ENCODE data around the gene KIRREL2. TPM values are rescaled to one million over a fixed set of nuclear protein-coding genes. Genes with fewer than 3 reads are reported as not detected.
A peak's percentile ranks its signal among the peaks of the same experiment; 100 is the strongest.
"Not testable (repeated sequence)": the region's sequence is repeated elsewhere in the genome, so short reads cannot be mapped to it uniquely, and the experiment has no call there.

Gene KIRREL2
- polyA plus RNA-seq, 4 donors: 7.7 to 12.8 (median 11.5) TPM

DNA sequence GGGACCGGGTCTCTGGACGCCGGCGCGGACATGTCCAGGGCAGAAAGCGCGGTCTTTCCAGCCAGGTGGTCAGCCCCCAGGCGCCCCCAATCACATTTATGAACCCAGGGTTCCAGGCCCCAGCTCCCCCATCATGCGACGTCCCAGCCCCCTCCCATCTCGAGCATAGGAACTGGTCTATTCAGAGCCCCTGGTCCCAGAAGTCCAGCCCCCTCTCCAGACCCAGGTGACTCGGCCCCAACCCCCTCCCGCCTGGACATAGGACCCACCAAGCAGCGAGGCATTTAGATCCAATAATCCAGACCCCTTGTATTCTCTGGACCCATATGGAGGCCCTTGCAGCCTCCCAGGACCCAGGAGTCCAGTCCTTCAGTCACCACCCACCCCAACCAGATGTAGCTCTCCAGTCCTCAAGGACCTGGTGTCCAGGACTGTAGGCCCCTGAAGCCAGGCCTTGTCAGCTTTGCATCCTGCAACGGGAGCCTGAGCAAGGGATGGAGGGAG lies 12.2 kb downstream of the KIRREL2 start:
- DNase-seq (ENCODE audit: low read depth in 4 of 4, low spot score in 2 of 4): no peak

DNA sequence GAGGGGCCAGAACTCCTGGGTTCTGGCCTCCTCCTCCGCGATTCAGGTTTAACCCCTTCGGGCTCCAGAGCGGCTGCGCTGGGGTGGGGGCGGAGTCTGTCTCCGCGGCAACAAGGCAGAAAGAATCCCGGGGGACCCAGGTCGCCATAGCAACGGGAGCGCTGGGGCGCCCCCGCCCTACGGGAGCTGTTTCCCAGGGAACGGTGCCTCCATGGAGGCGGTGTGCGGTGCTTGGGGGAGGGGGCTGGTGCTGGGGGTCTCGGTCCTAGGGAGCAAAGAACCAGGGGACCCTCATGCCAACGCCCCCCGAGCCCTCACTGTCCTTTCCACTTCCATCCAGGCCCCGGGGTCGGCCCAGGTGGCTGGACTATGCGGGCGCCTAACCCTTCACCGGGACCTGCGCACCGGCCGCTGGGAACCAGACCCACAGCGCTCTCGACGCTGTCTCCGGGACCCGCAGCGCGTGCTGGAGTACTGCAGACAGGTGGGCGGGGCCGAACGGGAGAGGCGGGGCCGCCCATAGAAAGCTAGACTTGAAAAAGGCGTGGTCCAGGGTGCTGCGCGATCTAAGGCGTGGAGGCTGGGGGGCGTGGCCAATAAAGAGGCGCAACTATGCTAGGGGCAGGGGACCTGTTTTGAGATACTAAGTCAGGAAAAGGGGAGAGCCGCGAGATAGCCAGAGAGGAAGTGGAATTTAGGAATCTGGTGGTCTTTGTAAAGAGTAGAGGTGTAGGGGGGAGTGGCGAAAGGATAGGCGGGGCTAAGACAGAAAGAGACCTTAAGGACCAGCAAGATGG lies 12.8 kb downstream of the KIRREL2 start:
- no peak for DNase-seq (ENCODE audit: low read depth in 4 of 4, low spot score in 2 of 4)

- DNase-seq (ENCODE audit: low read depth in 4 of 4, low spot score in 2 of 4): not testable (repeated sequence)
These were observed 13.5 kb downstream of the KIRREL2 start for GRCh38 chr19:35870124-35870736.

GRCh38 chr19:35870798-35871197 lies 14.1 kb downstream of the KIRREL2 start:
- no peak for DNase-seq (ENCODE audit: low read depth in 4 of 4, low spot score in 2 of 4)

GRCh38 chr19:35871611-35872010 lies 14.9 kb downstream of the KIRREL2 start:
- DNase-seq (ENCODE audit: low read depth in 4 of 4, low spot score in 2 of 4): no peak

- DNase-seq (ENCODE audit: low read depth in 4 of 4, low spot score in 2 of 4): no peak
These were observed 15.5 kb downstream of the KIRREL2 start for GRCh38 chr19:35872180-35872579.

GRCh38 chr19:35874392-35874930 lies 17.8 kb downstream of the KIRREL2 start:
- DNase-seq (ENCODE audit: low read depth in 4 of 4, low spot score in 2 of 4): no peak

DNA sequence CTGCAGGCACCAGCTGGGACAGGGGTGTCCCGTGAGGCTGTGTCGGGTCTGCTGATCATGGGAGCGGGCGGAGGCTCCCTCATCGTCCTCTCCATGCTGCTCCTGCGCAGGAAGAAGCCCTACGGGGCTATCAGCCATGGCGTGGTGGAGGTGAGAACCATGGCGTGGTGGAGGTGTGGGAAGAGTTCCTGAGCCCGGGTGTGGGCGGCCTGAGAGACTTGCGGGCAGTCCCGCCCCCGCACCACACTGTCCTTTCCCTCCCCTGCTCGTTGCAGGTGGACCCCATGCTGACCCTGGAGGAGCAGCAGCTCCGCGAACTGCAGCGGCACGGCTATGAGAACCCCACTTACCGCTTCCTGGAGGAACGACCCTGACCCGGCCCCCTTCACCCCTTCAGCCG lies 22.4 kb downstream of the KIRREL2 start:
- no peak for DNase-seq (ENCODE audit: low read depth in 4 of 4, low spot score in 2 of 4)

DNA sequence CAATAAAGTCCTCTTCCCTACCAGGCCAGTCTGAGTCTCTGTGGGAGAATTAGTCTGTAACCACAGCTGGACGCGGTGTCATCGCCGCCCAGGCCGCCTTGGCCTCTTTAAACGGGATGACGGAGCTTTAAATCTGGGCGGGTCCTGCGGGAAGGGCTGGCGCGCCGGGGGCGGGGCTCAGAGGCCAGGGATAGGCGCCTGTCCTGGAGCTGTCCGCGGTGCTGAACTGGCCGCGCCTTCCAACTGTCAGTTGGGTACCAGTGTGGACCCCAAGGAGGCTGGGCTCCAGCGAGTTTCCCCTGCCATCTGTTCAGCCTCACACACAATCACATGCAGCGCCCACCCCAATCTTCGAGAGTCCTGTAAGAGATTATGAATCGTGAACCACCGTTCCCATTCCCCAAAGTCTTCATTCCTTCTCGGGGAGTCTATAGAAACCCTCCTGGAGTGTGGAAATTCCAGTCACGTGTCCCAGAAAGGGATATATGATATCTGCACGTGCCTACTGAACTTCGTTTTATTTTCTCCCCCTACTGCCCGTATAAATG lies 23.1 kb downstream of the KIRREL2 start:
- peak in 1 of 4 donors; percentile 80 for DNase-seq (ENCODE audit: low read depth in 4 of 4, low spot score in 2 of 4)

GRCh38 chr19:35882114-35882832 lies 25.6 kb downstream of the KIRREL2 start:
- no peak for DNase-seq (ENCODE audit: low read depth in 4 of 4, low spot score in 2 of 4)

GRCh38 chr19:35883882-35884281 lies 27.2 kb downstream of the KIRREL2 start:
- no peak for DNase-seq (ENCODE audit: low read depth in 4 of 4, low spot score in 2 of 4)

DNA sequence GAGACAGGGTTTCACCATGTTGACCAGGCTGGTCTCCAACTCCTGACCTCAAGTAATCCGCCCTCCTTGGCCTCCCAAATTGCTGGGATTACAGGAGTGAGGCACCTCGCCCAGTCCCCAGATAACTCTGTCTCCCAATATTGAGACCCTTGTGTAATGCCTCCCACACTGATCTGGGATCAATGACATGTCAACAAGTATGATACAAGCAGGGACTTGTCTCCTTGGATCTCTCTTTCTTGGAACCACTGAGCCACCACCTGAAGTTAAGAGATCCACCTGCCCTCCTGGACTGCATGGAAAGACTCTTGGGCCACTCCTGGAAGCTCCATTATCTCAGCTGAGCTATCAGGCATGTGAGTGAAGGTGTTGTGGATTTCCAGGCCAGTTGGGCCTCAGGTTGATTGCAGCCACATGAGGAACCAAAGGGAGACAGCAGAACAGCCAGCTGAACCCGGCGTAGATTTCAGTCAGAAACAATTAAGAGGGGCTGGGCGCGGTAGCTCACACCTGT lies 28.6 kb downstream of the KIRREL2 start:
- DNase-seq (ENCODE audit: low read depth in 4 of 4, low spot score in 2 of 4): no peak

- DNase-seq (ENCODE audit: low read depth in 4 of 4, low spot score in 2 of 4): no peak
These were observed 29.2 kb downstream of the KIRREL2 start for GRCh38 chr19:35885904-35886303.

GRCh38 chr19:35887197-35887596 lies 30.5 kb downstream of the KIRREL2 start:
- no peak for DNase-seq (ENCODE audit: low read depth in 4 of 4, low spot score in 2 of 4)

DNA sequence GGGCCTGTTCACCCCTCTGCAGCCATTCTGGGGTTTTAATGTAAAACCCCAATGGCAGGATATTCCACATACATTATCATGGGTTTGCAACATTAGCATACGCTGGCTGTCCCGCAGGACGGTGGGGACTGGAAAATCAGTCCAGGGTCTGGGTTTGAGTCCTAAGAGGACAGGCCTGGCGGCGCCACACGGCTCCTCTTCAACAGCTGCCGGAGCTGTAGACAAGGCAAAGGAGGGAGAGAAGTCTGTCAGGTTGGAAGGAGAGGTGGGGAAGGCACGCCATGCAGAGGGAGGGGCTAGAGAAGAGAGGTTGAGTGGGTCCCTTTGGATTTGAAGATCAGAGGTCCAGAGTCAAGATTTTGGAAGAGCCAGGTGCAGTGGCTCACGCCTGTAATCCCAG lies 31.7 kb downstream of the KIRREL2 start:
- DNase-seq (ENCODE audit: low read depth in 4 of 4, low spot score in 2 of 4): no peak

DNA sequence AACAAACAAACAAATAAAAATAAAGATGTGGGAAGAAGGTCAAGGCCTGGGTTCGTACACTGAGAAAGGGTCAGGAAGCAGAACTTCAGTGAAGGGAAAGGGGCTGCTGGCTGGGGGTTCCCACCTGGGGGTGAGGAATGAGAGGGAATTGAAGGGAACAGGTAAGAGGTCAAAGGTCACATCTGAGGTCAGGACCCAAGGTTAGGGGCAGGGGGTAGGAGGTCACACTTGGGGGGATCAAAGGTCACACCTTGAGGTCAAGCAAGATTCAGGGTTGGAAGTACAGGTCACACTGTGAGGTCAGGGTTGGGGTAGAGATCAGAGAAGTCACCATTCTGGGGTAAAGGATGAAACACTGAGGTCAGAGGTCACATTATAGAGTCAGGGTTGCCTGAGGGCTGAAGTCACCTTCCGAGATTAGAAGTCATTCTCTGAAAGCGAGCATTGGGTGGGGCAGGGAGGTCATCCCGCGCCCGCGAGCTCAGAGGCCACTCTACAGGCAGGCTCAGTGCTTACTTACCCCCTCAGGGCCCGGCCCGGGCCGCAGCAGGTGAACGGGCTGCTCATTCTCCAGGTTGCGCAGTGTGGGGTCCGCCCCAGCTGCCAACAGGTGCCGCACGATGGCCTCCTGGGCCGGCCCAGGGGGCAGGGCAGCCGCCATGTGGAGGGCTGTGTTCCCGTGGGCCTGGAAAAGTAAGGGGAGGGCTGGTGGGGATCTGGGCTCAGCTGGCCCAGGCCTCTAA lies 32.8 kb downstream of the KIRREL2 start:
- no peak for DNase-seq (ENCODE audit: low read depth in 4 of 4, low spot score in 2 of 4)

DNA sequence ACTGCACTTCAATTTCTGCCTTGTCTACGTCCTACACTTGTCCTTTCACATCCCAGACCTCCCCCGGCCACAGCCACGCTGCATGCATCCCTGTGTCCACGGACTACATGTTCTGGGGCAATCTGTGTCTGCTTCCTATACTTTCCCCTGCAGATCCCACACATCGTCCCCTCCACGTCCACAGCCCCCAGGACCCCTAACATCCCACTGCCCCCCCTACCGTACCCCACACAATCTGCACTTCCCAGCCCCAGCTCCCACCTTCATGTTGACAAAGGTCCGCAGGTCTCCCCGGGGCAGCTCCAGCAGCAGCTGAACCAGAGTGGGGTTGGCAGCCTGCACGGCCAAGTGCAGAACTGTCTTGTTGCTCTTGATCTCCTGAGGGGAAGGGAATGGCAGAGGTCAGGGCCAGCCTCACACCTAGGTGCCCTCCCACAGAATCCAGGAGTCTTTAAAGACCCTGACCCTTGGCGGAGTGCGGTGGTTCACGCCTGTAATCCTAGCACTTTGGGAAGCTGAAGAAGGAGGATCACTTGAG lies 33.5 kb downstream of the KIRREL2 start:
- no peak for DNase-seq (ENCODE audit: low read depth in 4 of 4, low spot score in 2 of 4)

DNA sequence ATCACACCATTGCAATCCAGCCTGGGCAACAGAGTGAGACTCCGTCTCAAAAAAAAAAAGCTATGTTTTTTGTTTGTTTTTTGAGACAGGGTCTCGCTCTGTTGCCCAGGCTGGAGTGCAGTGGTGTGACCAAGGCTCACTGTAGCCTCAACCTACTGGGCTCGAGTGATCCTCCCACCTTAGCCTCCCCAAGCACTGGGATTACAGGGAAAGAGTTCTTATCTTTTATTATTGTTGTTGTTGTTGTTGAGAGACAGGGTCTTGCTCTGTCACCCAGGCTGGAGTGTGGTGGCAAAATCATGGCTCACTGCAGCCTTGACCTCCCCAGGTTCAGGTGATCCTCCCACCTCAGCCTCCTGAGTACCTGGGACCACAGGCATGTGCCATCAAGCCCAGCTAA lies 35.1 kb downstream of the KIRREL2 start:
- not testable (repeated sequence) for DNase-seq (ENCODE audit: low read depth in 4 of 4, low spot score in 2 of 4)

DNA sequence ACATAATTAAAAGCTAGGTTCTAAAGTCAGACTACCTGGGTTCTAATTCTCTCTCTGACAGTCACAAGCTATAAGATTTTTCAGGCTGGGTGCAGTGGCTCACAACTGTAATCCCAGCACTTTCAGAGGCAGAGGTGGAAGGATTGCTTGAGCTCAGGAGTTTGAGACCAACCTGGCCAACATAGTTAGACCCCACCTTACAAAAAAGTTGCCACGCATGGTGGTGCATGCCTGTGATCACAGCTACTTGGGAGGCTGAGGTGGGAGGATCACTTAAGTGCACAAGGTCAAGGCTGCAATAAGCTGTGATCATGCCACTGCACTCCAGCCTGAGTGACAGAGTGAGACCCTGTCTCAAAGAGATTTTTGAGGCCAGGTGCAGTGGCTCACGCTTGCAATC lies 37.6 kb downstream of the KIRREL2 start:
- no peak for DNase-seq (ENCODE audit: low read depth in 4 of 4, low spot score in 2 of 4)
